ENCODE data around the gene MAP3K6. TPM values are rescaled to one million over a fixed set of nuclear protein-coding genes. Genes with fewer than 3 reads are reported as not detected.

The MAP3K6 gene
- total and polyA plus RNA-seq, 2 of the 13 experiments (the other 11 are each of a cell fraction or from before 2014, with no cell fraction given) = 2.7 to 3.2 TPM

GRCh38 chr1:27374362-27375086 lies 7.8 kb upstream of the MAP3K6 start, which contains the start of gene FCN3 (continued):
- no peak for TF ChIP-seq KIAA2018 (CRISPR knock-in tag; IDR thresholded peaks at IDR 0.05; ENCODE audit: borderline replicate concordance)
- no peak for TF ChIP-seq ZNF468 (CRISPR knock-in tag; IDR thresholded peaks at IDR 0.05)
- no peak for TF ChIP-seq ZBTB8A (CRISPR knock-in tag; IDR thresholded peaks at IDR 0.05; ENCODE audit: borderline replicate concordance, low read depth)
- no peak for TF ChIP-seq ZNF574 (CRISPR knock-in tag; IDR thresholded peaks at IDR 0.05)
- no peak for TF ChIP-seq ZNF691 (CRISPR knock-in tag; IDR thresholded peaks at IDR 0.05; ENCODE audit: borderline replicate concordance, low read depth)
